ENCODE data around the gene YWHAH.

GRCh38 chr22:31987218-31987617, 42.9 kb downstream of the YWHAH start:
- TF ChIP-seq CTCF (IDR thresholded peaks at IDR 0.05; ENCODE audit: insufficient read depth, low read length, poor library complexity, severe bottlenecking) (no peak), EZH2phosphoT487 (conservative IDR thresholded peaks at IDR 0.05; ENCODE audit: low read length) (no peak)
